Measurements from ENCODE around the gene TTC38.
"Not testable (repeated sequence)": the region's sequence is repeated elsewhere in the genome, so short reads cannot be mapped to it uniquely, and the experiment has no call there.

Gene TTC38

GRCh38 chr22:46244771-46245170 is 23.0 kb upstream of the TTC38 start:
- DNase-seq (ENCODE audit: extremely low spot score, insufficient read length, low read depth) (no peak), FAIRE-seq (no peak)

GRCh38 chr22:46245511-46245910 is 22.3 kb upstream of the TTC38 start:
- no peak for FAIRE-seq

GRCh38 chr22:46246178-46246577 is 21.6 kb upstream of the TTC38 start:
- FAIRE-seq (no peak), DNase-seq (ENCODE audit: extremely low spot score, insufficient read length, low read depth) (no peak)

More at GRCh38 chr22:46245511-46245910, 22.3 kb upstream of the TTC38 start:
- no peak for DNase-seq (ENCODE audit: extremely low spot score, insufficient read length, low read depth)

- FAIRE-seq = no peak
- no peak for DNase-seq (ENCODE audit: extremely low spot score, insufficient read length, low read depth)
Measured at GRCh38 chr22:46247443-46247975, 20.3 kb upstream of the TTC38 start.

- FAIRE-seq (peak; percentile 99), DNase-seq (ENCODE audit: extremely low spot score, insufficient read length, low read depth) (peak; percentile 84)
Measured at GRCh38 chr22:46250035-46250782, 17.6 kb upstream of the TTC38 start, which contains the start of gene CDPF1. Gene CDPF1 (minus strand): TSS chr22:46250293. CDS start chr22:46248284, 2,009 bp downstream.

- FAIRE-seq = no peak
- no peak for DNase-seq (ENCODE audit: extremely low spot score, insufficient read length, low read depth)
Measured at GRCh38 chr22:46250783-46251125, 17.1 kb upstream of the TTC38 start.

GRCh38 chr22:46251266-46251665 is 16.5 kb upstream of the TTC38 start:
- DNase-seq (ENCODE audit: extremely low spot score, insufficient read length, low read depth) = no peak

GRCh38 chr22:46251816-46252380 is 15.9 kb upstream of the TTC38 start:
- peak; percentile 29 for FAIRE-seq
- no peak for DNase-seq (ENCODE audit: extremely low spot score, insufficient read length, low read depth)

More at GRCh38 chr22:46251266-46251665, 16.5 kb upstream of the TTC38 start:
- no peak for FAIRE-seq

GRCh38 chr22:46256358-46256958 is 11.3 kb upstream of the TTC38 start:
- no peak for FAIRE-seq
- no peak for DNase-seq (ENCODE audit: extremely low spot score, insufficient read length, low read depth)

GRCh38 chr22:46259374-46259773 is 8.4 kb upstream of the TTC38 start:
- FAIRE-seq (no peak), DNase-seq (ENCODE audit: extremely low spot score, insufficient read length, low read depth) (no peak)

GRCh38 chr22:46260038-46260437 is 7.8 kb upstream of the TTC38 start:
- FAIRE-seq (no peak), DNase-seq (ENCODE audit: extremely low spot score, insufficient read length, low read depth) (no peak)

GRCh38 chr22:46262449-46263215 is 5.2 kb upstream of the TTC38 start:
- no peak for FAIRE-seq
- no peak for DNase-seq (ENCODE audit: extremely low spot score, insufficient read length, low read depth)

GRCh38 chr22:46263216-46263590 is 4.6 kb upstream of the TTC38 start, which contains the start of gene PKDREJ:
Gene PKDREJ (minus strand): TSS chr22:46263343. CDS start chr22:46263322, 21 bp downstream.
- FAIRE-seq (no peak), DNase-seq (ENCODE audit: extremely low spot score, insufficient read length, low read depth) (no peak)

- DNase-seq (ENCODE audit: extremely low spot score, insufficient read length, low read depth); FAIRE-seq: not testable (repeated sequence)
Measured at GRCh38 chr22:46264520-46264919, 3.3 kb upstream of the TTC38 start.

GRCh38 chr22:46265627-46266026 is 2.2 kb upstream of the TTC38 start:
- not testable (repeated sequence) for FAIRE-seq; DNase-seq (ENCODE audit: extremely low spot score, insufficient read length, low read depth)

- FAIRE-seq (no peak), DNase-seq (ENCODE audit: extremely low spot score, insufficient read length, low read depth) (no peak)
Measured at GRCh38 chr22:46269564-46269963, 1.8 kb downstream of the TTC38 start.

GRCh38 chr22:46272196-46272595 is 4.4 kb downstream of the TTC38 start:
- DNase-seq (ENCODE audit: extremely low spot score, insufficient read length, low read depth) = no peak
- FAIRE-seq = no peak

- FAIRE-seq (no peak), DNase-seq (ENCODE audit: extremely low spot score, insufficient read length, low read depth) (no peak)
Measured at GRCh38 chr22:46272762-46273431, 5.1 kb downstream of the TTC38 start.

- no peak for DNase-seq (ENCODE audit: extremely low spot score, insufficient read length, low read depth)
Measured at GRCh38 chr22:46273432-46274148, 5.8 kb downstream of the TTC38 start.

More at GRCh38 chr22:46273432-46274148, 5.8 kb downstream of the TTC38 start:
- no peak for FAIRE-seq
